NCI-H2107 treated with DMSO at 0.1 percent for 48 hours (cell line): Measurements from ENCODE around the gene ASPSCR1.
A peak's percentile ranks its signal among the peaks of the same experiment; 100 is the strongest.

Experiments
- DNase-seq: peaks from one replicate; lab custom pipeline; 2025; ENCODE audit not compliant: unreplicated experiment; lab: John Stamatoyannopoulos, UW

ASPSCR1 gene

DNA sequence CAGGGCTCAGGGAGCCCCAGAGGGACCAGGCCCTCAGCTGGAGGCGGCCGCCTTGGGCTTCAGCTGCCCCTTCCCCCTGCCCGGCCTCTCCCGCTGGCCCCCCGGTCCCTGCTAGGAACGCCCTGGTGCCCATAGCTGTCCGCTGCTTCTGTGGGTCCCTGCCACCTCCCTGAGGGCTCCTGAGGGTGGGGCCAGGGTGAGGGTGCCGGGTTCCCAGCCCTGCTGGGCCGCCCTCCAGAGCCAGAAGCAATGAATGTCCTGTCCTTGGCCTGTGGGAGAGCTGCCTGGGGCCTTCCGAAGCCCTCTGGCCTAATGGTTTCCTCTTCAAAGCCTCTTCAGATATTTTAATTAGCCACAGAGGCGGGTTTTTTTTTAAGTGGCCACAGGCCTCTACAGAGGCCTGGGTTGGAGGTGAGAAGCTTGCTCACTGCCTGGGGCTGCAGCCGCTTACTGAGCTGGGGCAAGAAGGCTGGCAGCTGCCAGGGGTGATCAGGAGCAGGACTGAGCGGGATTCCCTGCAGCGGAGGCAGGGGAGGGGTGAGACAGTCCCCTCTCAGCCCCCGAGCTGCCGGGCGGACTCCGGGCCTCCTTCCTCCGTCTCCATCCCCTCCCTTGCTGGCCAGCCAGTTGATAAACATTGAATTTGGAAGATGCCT, 35.3 kb downstream of the ASPSCR1 start:
- DNase-seq = peak; percentile 52

- no peak for DNase-seq
Observed at GRCh38 chr17:82013341-82013740, 35.9 kb downstream of the ASPSCR1 start.

DNA sequence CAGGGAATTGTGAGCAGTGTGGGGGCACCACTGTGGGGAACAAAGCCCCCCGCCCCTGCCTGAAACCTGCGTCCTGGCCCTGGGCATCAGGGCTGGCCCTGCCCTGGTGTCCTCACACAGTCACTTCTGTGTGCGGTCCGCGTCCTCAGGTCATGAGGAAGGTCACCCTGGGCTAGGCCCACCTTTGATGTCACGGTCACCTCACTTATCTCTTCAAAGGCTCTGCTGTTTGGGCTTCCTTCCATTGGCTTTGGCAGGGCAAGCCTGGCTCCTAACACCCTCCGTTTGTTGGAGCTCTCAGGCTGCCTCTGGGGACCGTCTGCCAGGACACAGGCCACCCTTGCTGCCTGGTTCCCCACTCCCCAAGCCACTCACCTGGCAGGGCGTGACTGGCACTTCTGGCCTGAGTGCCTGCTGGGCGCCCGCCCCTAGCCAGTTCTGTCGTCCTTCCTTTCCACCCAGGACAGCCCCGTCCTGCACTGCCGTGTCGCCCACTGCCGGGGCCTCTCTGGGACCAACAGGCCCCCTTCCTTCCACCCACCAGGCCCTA, 36.4 kb downstream of the ASPSCR1 start:
- no peak for DNase-seq

DNA sequence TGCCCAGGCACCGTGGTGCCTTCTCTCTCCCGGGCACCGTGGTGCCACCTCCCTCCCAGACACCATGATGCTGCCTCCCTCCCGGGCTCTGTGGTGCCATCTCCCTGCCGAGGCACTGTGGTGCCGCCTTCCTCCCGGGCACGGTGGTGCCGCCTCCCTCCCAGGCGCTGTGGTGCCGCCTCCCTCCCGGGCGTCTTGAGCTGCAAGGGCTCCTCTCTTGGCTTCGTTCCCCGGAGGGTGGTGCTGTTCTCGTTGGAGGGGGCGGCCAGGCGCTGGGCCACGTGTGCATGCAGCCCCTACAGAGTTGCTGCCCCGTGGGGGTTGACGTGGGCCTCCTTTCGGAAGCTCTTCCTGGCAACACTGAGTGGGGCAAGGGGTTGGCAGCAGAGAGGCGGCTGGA, 37.0 kb downstream of the ASPSCR1 start:
- no peak for DNase-seq

DNA sequence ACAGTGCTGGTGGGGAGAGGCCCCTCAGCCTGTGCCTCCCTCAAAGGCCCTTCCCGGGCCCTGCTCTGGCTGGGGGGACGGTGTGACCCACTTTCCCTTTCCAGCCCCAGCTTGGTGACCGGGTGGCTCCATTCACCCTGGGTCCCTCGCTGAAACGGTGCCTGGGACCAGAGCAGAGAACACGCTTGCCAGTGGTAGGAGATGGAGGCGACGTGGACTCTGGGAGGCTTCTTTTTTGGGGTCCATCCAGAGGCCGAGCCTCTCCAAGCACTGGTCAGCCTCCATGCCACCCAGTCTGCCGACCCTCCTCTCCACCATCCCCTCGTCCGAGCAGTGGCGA, 37.5 kb downstream of the ASPSCR1 start:
- DNase-seq = no peak

- no peak for DNase-seq
Observed at GRCh38 chr17:82015311-82015971, 38.0 kb downstream of the ASPSCR1 start.

- DNase-seq = no peak
Observed at GRCh38 chr17:82016061-82016874, 38.8 kb downstream of the ASPSCR1 start.

DNA sequence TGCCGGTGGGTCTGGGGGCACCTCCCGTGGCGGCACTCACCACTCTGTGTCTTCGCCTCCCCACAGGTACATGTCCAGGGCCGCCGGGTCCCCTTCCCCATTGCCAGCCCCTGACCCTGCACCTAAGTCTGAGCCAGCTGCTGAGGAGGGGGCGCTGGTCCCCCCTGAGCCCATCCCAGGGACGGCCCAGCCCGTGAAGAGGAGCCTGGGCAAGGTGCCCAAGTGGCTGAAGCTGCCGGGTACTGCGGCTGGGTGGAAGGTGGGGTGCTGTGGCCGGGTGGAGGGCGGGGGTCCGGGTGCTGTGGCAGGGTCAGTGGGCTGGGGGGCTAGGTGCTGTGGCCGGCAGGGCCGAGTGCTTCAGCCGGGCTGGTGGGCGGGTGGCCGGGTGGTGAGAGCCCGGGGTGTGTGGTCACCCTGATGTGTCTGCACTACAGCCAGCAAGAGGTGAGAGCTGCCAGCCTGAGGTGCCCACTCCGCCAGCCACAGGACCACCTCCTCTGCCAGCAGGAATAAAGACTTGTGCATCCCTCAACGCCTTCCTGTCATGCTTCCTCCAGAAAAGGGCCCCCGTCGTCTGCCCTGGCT, 39.5 kb downstream of the ASPSCR1 start:
- DNase-seq = no peak

DNA sequence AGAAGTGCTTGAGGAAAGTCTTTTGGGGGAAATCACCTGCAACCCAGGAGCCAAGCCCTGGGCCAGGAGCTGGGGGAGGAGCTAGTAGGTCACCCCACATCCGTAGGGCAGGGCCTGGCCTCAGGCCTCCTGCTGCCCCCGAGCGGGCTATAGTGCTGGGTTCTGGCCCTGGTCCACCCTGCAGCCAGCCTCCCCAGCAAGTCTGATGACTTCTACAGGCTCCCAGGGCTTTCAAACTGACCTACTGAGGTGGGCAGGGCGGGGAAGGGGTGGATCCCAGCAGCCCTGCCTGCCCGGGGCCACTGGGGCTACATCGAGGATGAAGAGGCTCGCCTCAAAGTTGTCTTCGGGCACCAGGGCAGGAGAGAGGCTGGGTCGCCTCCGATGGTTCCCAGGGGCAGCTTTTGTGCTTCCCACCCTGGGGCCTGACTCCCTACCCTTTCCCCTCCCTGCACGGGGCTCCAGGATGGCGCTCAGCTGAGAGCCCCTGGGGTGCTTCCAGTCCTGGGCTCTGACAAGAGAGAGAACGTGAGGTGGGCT, 40.3 kb downstream of the ASPSCR1 start:
- no peak for DNase-seq

DNA sequence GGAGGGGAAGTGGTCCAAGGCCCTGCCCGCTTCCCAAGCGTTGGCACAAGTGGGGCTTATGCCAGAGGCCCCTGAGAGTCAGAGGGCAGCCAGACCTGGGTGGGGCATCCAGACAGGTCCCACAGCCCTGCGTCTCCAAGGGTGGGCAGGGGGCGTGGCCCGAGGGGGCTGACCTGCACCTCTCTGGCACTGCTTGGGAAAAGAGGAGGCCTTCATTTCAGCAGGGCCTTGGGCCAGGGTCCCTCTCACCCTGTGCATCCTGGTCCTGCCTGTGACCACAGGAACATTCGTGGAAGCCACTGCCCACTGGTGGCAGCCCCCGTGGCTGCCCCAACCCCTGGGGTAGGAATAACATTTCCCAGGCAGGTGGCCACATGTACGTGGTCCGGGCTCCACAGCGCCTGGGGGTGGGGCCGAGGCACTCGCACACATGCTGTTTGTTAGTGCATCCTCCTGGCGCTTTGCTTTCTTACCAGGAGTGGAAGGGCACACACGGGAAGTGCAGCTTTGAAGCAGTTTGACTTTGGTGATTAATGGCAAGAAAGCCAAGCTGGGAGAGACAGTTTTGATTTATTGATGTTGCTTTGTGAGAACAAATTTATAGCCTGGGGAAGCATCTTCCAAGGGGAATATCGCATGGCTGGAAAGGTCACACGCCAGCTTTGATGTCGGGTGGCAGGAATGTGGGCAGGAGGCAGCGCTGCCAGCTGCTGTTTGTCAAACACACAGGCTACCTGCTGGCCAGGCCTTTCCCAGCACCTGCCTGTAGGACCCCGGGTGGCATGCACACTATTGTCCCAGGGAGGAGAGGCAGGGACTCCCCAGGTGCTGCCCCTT, 40.9 kb downstream of the ASPSCR1 start:
- DNase-seq = no peak

DNA sequence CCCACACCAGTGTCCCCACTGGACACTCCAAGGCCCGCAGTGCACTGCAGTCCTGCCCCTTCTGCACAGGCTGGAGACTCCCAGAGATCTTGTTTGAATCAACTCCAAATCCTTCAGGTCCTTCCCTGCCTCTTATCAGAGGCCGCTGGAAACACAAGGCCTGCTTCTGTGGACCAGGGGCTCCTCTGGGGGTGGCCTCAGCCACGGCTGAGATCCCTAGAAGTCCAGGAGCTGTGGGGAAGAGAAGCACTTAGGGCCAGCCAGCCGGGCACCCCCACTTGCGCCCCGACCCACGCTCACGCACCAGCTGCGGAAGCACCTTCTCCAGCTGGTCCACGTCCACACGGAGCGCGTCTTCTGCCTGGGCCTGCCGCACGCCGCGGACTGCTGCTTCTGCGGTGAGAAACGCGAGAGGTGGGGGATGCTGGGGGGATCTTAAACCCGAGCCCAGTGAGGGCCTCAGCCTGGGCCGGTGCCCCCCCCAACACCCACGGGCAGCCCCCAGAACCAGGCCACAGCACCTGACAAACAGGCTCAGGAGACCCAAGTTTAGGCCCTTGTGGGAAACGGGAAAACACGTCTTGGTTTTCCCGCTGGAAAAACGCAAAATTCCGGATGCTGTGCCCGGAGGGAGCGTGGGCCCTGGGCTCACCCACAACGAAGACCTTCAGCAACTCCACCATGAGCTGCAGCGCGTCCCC, 41.7 kb downstream of the ASPSCR1 start:
- no peak for DNase-seq

DNA sequence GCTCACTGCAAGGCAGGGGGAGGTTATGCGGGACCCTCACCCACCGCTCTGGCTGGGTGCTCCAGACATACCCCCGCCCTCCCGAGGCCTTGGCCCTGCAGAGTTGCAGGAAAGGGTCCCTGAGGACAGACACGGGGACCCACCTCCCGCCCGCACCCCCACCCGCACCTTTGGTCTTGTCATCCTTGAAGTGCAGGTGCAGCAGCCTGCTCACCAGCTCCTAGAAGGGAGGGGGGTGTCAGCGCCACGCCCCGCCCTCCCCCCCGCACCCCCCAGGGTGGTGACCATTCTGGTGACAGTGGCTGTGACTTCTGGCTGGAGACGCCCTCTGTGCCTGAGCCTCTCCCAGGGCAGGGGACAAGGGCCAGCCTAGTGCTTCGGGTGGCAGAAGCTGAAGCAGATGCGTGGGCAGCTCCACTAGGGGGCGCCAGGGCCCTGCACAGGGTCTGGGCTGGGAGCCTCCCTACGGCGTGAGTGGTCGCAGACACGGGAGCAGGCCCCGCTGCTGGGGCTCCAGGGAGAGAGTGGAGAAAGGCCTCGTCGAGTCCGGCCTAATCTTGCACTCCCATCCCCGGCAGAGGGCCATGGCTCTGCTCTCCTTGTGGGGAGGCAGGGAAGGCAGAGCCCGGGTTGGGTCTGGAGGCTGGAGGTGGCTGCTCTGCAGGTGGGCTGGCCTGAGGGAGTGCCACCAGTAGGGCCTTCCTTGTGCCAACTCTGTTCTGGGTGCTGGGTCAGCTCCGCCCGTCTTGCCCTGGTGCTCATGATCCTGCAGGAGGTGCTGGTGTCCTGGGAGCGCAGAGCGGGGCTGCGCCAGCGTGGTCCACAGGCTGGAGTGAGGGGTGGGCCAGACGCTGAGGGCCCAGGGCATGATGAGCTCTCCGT, 42.5 kb downstream of the ASPSCR1 start:
- no peak for DNase-seq

- DNase-seq = no peak
Observed at GRCh38 chr17:82020572-82021106, 43.2 kb downstream of the ASPSCR1 start.

DNA sequence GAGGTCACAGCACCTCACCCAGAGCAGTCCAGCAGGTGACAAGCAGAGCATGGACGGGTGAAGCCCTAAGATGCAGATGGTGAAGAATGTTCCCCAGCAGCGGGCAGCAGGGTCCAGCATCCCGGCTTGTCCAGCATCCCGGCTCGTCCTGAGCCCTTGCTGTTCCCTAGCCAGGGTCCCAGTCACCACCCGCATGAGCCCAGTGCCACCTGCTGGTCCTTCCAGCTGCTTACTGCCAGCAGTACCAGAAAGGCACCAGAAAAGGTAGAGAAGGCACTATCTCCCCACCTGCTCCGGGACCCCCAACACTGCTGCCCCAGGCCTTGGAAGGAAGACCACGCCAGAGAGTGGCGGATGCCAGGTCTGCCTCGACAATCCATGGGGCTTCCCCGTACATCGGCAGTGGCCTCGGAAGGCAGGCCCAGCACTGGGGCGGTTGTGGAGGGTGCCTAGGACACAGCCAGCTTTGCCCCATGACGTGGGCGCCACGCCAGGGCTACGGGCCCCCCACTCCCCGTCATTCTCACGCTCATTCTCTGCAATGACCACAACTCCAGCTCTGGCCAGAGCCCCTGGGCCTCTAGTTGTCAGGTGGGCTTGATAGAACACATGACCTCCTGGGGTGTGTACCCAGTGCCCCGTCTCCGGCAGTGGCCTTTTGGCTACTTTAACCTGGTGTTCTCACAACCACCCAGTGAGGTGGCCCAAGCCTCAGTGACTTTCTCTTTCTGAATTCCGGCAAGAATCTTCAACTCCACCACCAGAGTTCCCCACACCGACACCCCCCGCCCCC, 43.9 kb downstream of the ASPSCR1 start:
- peak; percentile 32 for DNase-seq

- DNase-seq = no peak
Observed at GRCh38 chr17:82021900-82022309, 44.5 kb downstream of the ASPSCR1 start.

DNA sequence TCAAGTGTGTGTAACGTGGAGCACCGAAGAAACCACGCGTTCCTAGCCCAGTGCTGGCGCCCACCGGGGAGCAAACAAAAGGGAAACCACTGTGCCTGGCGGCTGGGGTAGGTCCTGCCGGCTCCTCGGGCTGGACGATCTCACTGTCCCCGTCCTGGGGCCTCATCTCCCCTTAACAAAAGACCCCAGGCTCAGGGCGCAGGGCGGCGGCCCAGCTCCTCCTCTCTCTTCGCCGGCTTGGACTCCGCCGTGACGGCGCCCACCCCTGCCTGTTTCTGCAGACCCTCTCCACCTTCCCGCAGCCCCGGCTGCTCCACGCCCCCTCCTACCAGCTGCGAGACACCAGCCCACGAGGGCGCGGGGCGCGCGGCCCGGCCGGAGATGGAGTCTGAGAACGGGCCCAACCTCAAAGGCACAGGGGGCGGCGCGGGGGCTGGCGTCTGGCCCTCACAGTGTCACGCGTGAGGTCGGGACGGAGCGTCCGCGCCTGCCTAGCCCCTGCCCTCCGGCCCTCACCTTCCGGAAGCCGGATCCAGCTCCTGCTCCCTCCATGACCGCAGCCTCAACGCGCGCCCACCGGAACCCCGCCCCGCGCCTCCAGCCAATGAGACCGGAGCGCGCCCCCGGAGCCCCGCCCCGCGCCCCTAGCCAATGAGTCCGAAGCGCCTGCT, 45.0 kb downstream of the ASPSCR1 start, which contains the start of gene CENPX:
Gene CENPX (minus strand): TSS at position 569 of the 671 bp plus-strand sequence. CDS start 17 bp downstream, at position 552.
- DNase-seq = no peak

DNA sequence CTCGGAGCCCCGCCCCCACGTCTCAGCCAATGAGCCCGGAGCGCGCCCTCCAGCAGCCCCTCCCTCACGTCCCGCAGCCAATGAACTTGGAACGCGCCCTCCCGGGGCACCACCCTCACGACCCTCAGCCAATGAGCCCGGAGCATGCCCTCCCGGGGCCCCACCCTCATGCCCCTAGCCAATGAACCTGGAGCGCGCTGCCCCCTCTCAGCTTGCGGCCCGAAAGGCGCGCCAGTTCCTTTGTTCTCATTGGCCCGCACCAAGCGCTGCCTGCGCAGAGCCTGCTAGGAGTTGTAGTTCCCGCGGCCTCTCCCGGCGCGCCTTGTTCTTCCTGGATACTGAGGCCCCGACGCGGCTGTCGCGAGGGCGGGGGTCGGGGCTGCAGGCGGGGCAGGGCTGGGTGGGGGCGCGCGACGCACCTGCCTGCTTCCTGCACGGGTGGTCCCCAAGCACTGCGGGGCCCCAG, 45.6 kb downstream of the ASPSCR1 start, which contains the start of gene LRRC45:
Gene LRRC45 (plus strand): TSS at position 325 of the 466 bp plus-strand sequence. CDS start 339 bp downstream, outside the sequence.
- peak; percentile 97 for DNase-seq
